SK-N-SH treated with all-trans-retinoic acid at 6 μM for 48 hours (cell line): ENCODE measurements around the gene PEMT.

Experiments used
- ARNTL ChIP-seq: fragments of 450-650 bp; formaldehyde crosslinking; IDR thresholded peaks from 2 replicates; pipeline ENCODE4 v1.5.0; 2020; ENCODE audit warnings: low read depth, mild to moderate bottlenecking, moderate library complexity, borderline replicate concordance
- CSDC2 ChIP-seq: fragments of 250-450 bp; sonication (Bioruptor Pico); IDR thresholded peaks from 2 replicates; pipeline ENCODE4 v1.5.0; 2020; ENCODE audit warnings: mild to moderate bottlenecking, moderate library complexity
- GLIS3 ChIP-seq: fragments of 250-450 bp; sonication (Bioruptor Pico); IDR thresholded peaks from 2 replicates; pipeline ENCODE4 v1.5.0; 2020; ENCODE audit warnings: mild to moderate bottlenecking, moderate library complexity
- RARB ChIP-seq: fragments of 250-450 bp; sonication (Bioruptor Pico); IDR thresholded peaks from 2 replicates; pipeline ENCODE4 v1.8.0; 2021; ENCODE audit warnings: mild to moderate bottlenecking, moderate library complexity
- ZC3H10 ChIP-seq: fragments of 250-450 bp; sonication (Bioruptor Pico); IDR thresholded peaks from 2 replicates; pipeline ENCODE4 v1.5.1; 2021; ENCODE audit warnings: mild to moderate bottlenecking, moderate library complexity
- ZFP3 ChIP-seq: fragments of 250-450 bp; sonication (Bioruptor Pico); IDR thresholded peaks from 2 replicates; pipeline ENCODE4 v1.5.0; 2020; ENCODE audit warnings: mild to moderate bottlenecking, moderate library complexity
- ZFP30 ChIP-seq: fragments of 450-650 bp; formaldehyde crosslinking; IDR thresholded peaks from 2 replicates; pipeline ENCODE4 v1.5.0; 2022; ENCODE audit warnings: mild to moderate bottlenecking, moderate library complexity
- ZNF565 ChIP-seq: fragments of 450-650 bp; formaldehyde crosslinking; conservative IDR thresholded peaks from 2 replicates; pipeline ENCODE4 v1.5.0; 2020; ENCODE audit warnings: low read depth, mild to moderate bottlenecking, moderate library complexity
- TF ChIP-seq, protein P1 (sequence below): fragments of 250-450 bp; sonication (Bioruptor Pico); IDR thresholded peaks from 2 replicates; pipeline ENCODE4 v1.5.1; 2020; ENCODE audit warnings: low read depth, mild to moderate bottlenecking, moderate library complexity
- TF ChIP-seq, protein P2 (sequence below): fragments of 250-450 bp; sonication (Bioruptor Pico); IDR thresholded peaks from 2 replicates; pipeline ENCODE4 v1.8.0; 2020; ENCODE audit warnings: mild to moderate bottlenecking, moderate library complexity, borderline replicate concordance
- TF ChIP-seq, protein P3 (sequence below): fragments of 250-450 bp; sonication (Bioruptor Pico); IDR thresholded peaks from 2 replicates; pipeline ENCODE4 v1.5.0; 2020; ENCODE audit warnings: mild to moderate bottlenecking, moderate library complexity

DNA sequence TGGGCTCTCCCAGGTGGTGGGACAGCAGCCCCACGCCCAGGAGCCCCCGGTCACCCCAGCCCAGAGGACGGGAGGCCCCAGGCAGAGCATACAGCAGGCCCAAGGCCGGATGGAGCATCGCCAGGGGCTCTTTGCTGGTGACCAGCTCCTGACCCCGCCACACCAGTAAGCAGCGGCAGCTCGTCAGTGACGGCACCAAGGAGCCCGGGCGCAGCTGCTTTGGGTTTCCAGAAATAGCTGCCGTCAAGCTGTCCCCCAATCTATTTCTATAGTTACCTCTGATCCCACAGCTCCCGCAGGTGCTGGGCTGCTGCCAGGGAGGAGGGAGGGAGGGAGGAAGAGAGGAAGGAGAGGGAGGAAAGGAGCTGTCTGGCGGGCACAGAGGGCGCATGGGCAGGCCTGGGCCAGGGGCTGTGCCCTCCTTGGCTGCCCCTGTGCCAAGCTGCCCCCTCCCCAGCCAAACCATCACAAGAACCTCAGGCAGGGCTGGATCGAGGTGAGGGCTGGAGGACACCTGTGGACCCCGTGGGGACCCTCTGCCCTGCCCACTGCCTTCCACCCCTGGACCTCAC lies 84.5 kb downstream of the PEMT start:
- TF ChIP-seq, protein P1, sequence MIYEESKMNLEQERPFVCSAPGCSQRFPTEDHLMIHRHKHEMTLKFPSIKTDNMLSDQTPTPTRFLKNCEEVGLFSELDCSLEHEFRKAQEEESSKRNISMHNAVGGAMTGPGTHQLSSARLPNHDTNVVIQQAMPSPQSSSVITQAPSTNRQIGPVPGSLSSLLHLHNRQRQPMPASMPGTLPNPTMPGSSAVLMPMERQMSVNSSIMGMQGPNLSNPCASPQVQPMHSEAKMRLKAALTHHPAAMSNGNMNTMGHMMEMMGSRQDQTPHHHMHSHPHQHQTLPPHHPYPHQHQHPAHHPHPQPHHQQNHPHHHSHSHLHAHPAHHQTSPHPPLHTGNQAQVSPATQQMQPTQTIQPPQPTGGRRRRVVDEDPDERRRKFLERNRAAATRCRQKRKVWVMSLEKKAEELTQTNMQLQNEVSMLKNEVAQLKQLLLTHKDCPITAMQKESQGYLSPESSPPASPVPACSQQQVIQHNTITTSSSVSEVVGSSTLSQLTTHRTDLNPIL = no peak
- TF ChIP-seq RARB (CRISPR knock-in tag) = no peak
- TF ChIP-seq ZFP3 (CRISPR knock-in tag) = no peak
- TF ChIP-seq, protein P2, sequence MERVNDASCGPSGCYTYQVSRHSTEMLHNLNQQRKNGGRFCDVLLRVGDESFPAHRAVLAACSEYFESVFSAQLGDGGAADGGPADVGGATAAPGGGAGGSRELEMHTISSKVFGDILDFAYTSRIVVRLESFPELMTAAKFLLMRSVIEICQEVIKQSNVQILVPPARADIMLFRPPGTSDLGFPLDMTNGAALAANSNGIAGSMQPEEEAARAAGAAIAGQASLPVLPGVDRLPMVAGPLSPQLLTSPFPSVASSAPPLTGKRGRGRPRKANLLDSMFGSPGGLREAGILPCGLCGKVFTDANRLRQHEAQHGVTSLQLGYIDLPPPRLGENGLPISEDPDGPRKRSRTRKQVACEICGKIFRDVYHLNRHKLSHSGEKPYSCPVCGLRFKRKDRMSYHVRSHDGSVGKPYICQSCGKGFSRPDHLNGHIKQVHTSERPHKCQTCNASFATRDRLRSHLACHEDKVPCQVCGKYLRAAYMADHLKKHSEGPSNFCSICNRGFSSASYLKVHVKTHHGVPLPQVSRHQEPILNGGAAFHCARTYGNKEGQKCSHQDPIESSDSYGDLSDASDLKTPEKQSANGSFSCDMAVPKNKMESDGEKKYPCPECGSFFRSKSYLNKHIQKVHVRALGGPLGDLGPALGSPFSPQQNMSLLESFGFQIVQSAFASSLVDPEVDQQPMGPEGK (CRISPR knock-in tag) = no peak
- no peak for TF ChIP-seq CSDC2 (CRISPR knock-in tag)
- no peak for TF ChIP-seq ZC3H10
- no peak for TF ChIP-seq ZFP30 (CRISPR knock-in tag)
- TF ChIP-seq ZNF565 (CRISPR knock-in tag) = no peak
- TF ChIP-seq, protein P3, sequence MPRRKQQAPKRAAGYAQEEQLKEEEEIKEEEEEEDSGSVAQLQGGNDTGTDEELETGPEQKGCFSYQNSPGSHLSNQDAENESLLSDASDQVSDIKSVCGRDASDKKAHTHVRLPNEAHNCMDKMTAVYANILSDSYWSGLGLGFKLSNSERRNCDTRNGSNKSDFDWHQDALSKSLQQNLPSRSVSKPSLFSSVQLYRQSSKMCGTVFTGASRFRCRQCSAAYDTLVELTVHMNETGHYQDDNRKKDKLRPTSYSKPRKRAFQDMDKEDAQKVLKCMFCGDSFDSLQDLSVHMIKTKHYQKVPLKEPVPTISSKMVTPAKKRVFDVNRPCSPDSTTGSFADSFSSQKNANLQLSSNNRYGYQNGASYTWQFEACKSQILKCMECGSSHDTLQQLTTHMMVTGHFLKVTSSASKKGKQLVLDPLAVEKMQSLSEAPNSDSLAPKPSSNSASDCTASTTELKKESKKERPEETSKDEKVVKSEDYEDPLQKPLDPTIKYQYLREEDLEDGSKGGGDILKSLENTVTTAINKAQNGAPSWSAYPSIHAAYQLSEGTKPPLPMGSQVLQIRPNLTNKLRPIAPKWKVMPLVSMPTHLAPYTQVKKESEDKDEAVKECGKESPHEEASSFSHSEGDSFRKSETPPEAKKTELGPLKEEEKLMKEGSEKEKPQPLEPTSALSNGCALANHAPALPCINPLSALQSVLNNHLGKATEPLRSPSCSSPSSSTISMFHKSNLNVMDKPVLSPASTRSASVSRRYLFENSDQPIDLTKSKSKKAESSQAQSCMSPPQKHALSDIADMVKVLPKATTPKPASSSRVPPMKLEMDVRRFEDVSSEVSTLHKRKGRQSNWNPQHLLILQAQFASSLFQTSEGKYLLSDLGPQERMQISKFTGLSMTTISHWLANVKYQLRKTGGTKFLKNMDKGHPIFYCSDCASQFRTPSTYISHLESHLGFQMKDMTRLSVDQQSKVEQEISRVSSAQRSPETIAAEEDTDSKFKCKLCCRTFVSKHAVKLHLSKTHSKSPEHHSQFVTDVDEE (CRISPR knock-in tag) = no peak
- TF ChIP-seq GLIS3 (CRISPR knock-in tag) = no peak
- no peak for TF ChIP-seq ARNTL (CRISPR knock-in tag)
